GM12892 (cell line): Measurements from ENCODE around the gene VMO1. TPM values are rescaled to one million over a fixed set of nuclear protein-coding genes. Genes with fewer than 3 reads are reported as not detected.
A peak's percentile ranks its signal among the peaks of the same experiment; 100 is the strongest.
"Not testable (repeated sequence)": the region's sequence is repeated elsewhere in the genome, so short reads cannot be mapped to it uniquely, and the experiment has no call there.

ENCODE experiments used
- DNase-seq: peaks from one replicate; pipeline ENCODE4 v3.0.0; 2011; ENCODE audit not compliant: insufficient read length
- FAIRE-seq: peaks from 2 replicates; lab custom pipeline; 2011; peaks lifted over from hg19 to GRCh38; lab: Jason Lieb, UNC
- POLR2A ChIP-seq: IDR thresholded peaks from 2 replicates; pipeline ENCODE4 v1.6.1; 2011; ENCODE audit warnings: low read depth, low read length, control low read depth
- POLR2AphosphoS5 ChIP-seq: IDR thresholded peaks from 2 replicates; pipeline ENCODE4 v1.6.1; 2011; ENCODE audit warnings: low read depth, low read length, control low read depth
- TAF1 ChIP-seq: IDR thresholded peaks from 2 replicates; pipeline ENCODE4 v1.6.1; 2011; ENCODE audit warnings: low read depth, mild to moderate bottlenecking, control low read depth, low read length, borderline replicate concordance
- polyA plus RNA-seq: library from polyadenylated mRNA; unstranded; fragments of >200 nt; gene quantifications from one replicate; pipeline ENCODE4 v1.2.1, GENCODE V29; 2012; ENCODE audit warnings: missing spikeins, inconsistent platforms; ENCODE audit not compliant: missing spikeins

Gene VMO1, protein sequence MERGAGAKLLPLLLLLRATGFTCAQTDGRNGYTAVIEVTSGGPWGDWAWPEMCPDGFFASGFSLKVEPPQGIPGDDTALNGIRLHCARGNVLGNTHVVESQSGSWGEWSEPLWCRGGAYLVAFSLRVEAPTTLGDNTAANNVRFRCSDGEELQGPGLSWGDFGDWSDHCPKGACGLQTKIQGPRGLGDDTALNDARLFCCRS
- polyA plus RNA-seq = not detected

DNA sequence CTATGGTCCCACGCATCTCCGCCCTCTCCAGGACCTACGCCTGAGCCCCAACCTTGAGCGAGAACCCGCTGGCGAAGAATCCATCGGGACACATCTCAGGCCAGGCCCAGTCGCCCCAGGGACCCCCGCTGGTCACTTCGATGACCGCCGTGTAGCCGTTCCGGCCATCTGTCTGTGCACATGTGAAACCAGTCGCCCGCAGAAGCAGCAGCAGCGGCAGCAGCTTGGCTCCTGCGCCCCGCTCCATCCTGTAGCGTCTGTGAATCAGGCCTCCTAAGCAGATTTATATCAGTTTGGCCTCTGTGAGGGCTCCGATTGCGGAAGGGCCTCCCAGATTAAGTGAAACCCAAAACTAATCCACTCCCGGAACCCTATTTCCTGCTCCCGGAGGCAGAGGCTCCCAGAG, at the start of gene VMO1:
VMO1 (minus strand) TSS at position 259 of the 406 bp plus-strand sequence; CDS start at position 247, 12 bp downstream.
- FAIRE-seq = no peak
- DNase-seq = no peak
- TF ChIP-seq TAF1 (no peak), POLR2AphosphoS5 (no peak), POLR2A (no peak)

DNA sequence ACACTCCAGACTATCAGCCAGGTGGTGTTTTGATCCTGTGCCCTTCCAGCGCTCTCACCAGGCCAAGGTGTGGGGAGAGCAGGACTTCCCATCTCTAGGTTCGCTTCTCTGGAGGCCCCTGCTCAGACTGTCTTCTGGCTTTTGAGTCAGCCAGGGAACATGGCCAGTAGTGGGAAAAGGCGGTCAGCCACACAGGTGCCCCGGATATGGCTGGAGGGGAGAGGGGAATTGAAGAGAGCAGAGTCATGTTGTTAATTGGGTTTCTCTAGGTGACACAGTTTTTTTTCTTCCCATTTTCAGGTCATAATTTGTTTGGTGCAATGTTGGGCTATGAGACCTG, 48.5 kb upstream of the VMO1 start:
- TF ChIP-seq POLR2A = no peak
- TF ChIP-seq POLR2AphosphoS5 = no peak
- TF ChIP-seq TAF1 = no peak
- no peak for FAIRE-seq
- no peak for DNase-seq

DNA sequence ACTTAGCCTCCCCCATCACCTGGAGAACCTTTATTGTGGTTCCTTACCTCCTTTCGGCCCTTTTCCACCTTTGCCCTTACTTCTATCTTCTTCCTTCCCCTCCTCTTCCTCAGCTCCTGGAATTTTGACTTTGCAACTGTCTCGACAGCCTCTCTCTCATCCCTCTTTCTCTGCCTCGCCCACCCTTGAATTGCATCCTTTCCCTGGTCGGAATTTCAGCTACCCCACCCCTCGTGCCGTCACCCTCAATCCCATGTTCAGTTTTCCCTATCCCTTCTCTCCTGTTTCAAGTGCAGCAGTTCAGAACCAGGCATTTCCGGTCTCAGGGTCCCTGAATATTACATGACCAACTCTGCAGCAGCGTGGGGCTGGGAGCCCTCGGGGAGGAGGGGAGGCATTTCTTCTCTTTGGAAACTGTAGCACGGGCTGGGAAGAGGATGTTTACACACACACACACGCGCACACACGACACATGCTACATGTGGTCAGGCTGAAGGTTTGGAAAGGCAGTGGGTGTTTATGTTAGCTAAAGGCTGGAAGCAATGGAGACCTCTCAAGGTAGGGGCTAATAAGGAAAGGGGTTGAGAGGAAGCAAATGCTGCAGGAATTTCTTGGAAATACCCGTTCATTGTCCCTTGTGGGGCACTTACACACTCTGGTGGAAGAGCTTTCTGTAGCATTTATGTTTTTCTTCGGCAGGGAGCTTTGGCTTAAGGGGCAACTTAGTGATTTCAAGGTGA, 47.9 kb upstream of the VMO1 start:
- no peak for FAIRE-seq
- no peak for DNase-seq
- TF ChIP-seq POLR2AphosphoS5 (no peak), POLR2A (no peak), TAF1 (no peak)

DNA sequence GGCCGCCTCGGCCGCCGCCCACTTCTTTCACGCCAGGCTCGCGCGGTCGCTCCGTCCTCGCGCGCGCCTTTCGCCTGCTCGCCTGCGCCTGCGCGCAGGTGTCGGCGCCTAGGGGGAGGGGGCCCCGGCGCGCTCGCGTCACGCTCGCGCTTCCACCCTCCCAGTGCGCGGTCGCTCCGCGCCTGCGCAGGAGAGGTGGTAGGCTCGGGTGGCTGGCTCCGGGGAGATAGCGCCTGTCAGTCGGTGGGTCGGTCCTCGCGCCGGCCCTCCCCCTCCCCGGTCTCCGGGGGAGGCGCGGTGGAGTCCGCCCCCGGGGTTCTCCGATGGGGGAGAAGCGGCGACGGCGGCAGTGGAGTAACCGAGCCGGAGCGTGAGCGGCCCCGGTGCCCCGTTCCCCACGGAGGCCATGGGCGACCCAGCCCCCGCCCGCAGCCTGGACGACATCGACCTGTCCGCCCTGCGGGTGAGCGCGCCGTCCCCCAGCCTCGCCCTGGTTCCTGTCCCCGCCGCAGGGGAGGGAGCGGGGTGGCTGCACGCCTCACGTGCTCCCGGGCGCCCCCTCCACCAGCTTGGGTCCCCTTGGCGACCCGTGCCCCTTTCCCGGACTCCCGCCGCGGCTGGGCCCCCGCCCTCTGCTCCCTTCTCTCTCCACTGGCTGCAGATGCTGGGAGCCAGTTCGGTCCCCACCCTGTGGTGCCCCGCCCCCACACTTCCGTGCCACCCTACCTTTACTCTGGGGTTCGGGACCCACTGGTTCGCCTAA, 47.2 kb upstream of the VMO1 start, which contains the start of gene MINK1:
MINK1 (plus strand) TSS at position 163 of the 763 bp plus-strand sequence; CDS start at position 407, 244 bp downstream.
- DNase-seq (peak; percentile 99), FAIRE-seq (peak; percentile 93)

DNA sequence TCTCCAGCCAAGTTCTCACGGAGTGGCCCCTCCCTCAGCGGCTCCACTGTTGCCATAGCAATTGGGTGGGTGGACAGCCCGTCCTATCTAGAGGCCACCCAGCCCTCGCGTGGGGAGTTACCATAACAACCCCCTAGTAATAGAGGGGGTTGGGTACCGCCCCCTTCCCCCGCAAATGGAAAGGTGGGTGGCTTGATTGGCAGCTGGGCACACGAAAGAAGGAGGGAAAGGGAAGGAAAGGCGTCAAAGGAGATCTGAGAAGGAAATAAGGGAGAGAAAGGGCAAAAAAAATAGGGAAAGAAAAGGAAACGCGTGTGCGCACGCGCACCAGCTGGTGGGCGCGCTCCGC, 46.6 kb upstream of the VMO1 start:
- not testable (repeated sequence) for DNase-seq, FAIRE-seq

More for the DNA sequence above, 47.2 kb upstream of the VMO1 start, which contains the start of gene MINK1:
- TF ChIP-seq POLR2AphosphoS5 (peak; percentile 55; the same call in 1 of the 2 replicates), POLR2A (0 out of 2 replicates have a peak, but pooled peaks have one; percentile 58), TAF1 (0 out of 2 replicates have a peak, but pooled peaks have one; percentile 9)

DNA sequence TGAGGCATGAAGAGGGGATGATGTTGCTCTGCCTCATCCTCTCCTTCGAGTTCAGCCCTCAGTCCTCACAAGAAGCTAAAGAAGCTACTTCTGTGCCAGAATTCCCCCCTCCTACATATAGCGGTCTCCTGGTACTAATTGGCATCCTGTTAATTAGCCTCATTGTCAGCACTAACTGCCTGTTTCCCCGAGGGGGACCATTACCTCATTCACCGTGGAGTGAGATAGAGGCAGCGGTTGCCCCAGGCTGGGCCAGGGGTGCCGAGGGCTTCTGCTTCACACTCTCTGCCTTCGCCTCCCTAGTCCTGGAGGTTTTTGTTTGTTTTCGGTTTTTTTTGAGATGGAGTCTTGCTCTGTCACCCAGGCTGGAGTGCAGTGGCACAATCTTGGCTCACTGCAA, 41.2 kb upstream of the VMO1 start:
- no peak for FAIRE-seq
- DNase-seq = no peak
- no peak for TF ChIP-seq POLR2A
- no peak for TF ChIP-seq POLR2AphosphoS5
- no peak for TF ChIP-seq TAF1

DNA sequence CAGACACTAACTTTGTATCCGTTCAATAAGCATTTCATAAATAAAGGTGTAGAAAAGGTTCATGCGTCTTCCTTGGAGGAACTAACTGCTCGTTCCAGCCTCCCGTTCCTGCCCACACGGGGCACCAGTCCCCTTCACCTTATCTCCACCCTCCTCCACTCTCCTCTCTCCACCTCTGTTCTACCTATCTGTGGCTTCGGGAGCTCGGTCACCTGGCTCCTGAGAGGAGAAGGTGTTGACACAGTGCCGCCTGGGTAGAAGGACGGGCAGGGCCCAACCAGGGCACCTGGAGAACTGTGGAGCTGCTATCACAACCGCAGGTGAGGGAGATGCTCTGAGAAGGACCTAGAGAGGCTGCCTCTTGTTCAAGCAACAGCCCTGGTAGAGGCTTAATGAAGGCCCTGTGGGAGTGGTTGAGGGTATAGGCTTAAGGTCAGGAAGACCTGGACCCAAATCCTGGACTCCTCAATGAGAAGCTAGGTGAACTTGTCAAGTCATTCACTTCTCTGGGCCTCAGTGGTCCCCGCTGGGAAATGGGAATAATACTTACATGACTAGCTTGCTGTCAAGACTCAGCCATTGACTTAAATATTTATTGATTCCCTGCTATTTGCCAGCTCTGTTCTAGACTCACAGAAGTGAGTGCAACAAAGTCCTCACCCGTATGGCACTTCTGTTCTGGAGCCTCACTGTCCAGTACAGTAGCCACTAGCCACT, 37.4 kb upstream of the VMO1 start:
- TF ChIP-seq POLR2A (no peak), POLR2AphosphoS5 (no peak), TAF1 (no peak)
- no peak for DNase-seq
- FAIRE-seq = no peak

DNA sequence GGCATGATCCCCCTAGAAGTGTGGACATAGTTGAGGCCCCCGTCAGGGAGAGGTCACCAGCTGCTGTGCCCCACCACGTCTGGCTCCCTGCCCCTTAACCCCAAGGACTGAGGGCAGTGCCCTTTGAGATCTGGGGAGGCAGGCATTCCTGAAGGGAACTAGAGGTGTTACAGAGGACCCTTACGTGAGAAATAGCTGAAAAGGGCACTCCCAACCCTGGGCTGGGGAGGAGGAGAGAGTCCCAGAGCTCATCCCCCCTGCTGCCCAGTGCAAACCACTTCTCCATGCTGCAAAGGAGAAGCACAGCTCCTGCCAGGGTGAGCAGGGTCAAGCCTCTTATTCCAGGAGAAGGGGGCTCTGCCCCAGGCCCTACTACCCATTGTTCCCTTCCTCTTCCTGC, 36.7 kb upstream of the VMO1 start:
- DNase-seq = no peak
- no peak for FAIRE-seq
- TF ChIP-seq POLR2A = no peak
- TF ChIP-seq POLR2AphosphoS5 = no peak
- TF ChIP-seq TAF1 = no peak

DNA sequence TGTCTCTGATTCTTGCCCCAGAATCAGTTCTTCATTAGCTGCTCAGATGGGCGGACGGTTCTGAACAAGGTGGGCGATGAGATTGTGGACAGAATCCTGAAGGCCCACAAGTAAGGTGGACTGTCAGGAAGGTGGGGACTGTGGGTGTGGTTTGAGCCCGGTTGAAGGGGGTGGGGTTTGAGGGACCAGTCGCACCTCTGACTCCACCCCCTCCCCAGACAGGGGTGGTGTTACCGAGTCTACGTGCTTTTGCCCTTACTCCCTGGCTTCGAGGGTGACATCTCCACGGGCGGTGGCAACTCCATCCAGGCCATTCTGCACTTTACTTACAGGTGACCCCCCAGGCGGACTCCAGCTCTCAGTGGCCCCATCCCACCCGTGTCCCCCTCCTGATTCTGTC, 32.1 kb upstream of the VMO1 start:
- DNase-seq (no peak), FAIRE-seq (no peak)
- no peak for TF ChIP-seq TAF1
- TF ChIP-seq POLR2AphosphoS5 = no peak
- TF ChIP-seq POLR2A = no peak

DNA sequence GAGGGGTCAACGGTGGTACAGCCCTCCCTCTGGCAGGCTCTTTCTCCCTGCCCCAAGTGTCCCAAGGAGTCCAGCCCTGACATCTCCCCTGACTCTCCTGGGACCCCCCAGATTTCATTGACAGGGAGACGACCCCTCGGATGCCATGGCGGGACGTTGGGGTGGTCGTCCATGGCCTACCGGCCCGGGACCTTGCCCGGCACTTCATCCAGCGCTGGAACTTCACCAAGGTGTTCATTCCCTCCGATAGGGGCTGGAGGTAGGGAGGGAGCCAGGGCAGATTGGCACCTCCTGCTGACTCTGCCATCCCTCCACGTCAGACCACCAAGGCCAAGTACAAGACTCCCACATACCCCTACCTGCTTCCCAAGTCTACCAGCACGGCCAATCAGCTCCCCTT, 30.7 kb upstream of the VMO1 start:
- DNase-seq (no peak), FAIRE-seq (no peak)
- no peak for TF ChIP-seq POLR2AphosphoS5
- no peak for TF ChIP-seq TAF1
